GM18868 (cell line): ENCODE measurements around the gene STAC.
A peak's percentile ranks its signal among the peaks of the same experiment; 100 is the strongest.

ENCODE experiments used
- ATAC-seq: cut with Tn5 transposase; IDR thresholded peaks from one replicate; pipeline ENCODE4 v1.9.1; 2021; ENCODE audit warnings: mild to moderate bottlenecking, moderate library complexity; ENCODE audit not compliant: unreplicated experiment

The STAC gene

DNA sequence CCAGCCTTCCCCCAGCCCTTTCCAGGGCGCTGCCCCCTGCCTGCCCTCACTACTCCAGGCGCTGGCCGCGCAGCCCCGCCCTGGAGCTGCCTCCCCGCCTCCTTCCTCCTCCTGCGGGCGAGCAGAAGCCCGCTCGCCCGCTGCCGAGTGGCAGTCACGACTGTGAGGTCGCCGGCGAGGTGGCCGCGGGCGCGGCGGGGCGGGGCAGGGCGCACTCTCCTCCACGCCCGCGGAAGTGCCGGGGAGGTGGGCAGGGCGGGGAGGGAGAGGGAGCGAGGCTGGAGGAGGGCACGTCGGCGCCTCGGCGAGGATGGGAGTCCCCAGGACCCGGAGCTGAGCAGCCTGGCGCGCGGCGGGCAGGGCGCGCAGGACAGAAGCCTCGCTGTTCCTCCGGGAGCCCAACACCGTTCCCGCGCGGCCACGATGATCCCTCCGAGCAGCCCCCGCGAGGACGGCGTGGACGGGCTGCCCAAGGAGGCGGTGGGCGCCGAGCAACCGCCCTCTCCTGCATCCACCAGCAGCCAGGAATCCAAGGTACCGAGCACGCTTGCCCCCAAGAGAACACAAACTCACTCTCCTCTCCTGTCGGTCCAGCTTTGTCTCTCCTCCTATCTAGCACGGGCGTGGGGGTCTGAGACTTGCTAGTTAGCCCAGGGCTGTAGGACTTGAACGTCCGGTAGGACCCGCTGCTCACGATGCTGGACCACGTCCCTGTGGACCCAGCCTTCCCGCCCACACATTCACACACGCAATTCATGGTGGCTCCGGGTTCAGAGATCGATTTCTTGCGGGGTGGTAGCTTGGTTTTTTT lies at the start of gene STAC:
STAC (plus strand) TSS at position 284 of the 811 bp plus-strand sequence; CDS start at position 424, 140 bp downstream.
- peak; percentile 38 for ATAC-seq

GRCh38 chr3:36332139-36332538 lies 48.2 kb upstream of the STAC start:
- no peak for ATAC-seq

DNA sequence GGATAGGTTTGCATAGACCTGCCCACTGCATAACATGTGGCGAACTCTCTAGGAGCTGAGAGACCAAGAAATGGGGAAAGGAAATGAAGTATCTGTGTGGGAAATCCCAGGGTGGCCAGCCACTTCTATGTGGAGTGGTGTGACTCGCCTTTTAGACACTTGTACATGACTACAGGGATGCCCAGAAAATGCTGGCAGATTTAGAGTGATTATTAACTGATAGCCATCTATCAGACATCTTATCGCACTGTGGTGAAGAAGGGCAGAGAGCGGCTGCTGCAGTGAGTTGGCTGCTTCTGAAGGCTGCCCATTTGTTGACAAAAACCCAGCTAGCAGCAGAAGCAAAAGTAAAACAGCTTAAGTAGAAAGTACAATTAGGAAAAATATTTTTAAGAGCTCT lies 18.1 kb upstream of the STAC start:
- ATAC-seq: no peak

- ATAC-seq: no peak
Measured at GRCh38 chr3:36362973-36363372, 17.3 kb upstream of the STAC start.

DNA sequence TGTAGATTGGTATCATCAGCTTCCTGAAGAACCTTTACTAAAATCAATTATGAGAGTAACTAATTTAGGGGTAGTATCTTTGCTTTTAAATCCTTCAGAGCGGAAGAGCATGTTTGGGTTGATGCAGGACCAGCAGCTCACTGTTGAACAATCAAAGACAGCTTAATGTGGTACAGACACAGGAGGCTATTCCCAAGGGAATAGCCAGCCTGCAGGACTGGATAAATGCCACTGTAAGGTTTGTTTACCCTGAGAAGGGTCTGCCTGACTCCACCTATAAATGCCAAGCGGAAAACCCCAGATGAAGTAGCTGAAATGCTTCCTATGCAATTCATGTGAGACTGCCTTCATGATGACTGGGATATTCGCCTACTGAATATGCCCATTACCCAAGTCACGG lies 16.0 kb upstream of the STAC start:
- ATAC-seq: no peak

- ATAC-seq: no peak
Measured at GRCh38 chr3:36365829-36366228, 14.5 kb upstream of the STAC start.

DNA sequence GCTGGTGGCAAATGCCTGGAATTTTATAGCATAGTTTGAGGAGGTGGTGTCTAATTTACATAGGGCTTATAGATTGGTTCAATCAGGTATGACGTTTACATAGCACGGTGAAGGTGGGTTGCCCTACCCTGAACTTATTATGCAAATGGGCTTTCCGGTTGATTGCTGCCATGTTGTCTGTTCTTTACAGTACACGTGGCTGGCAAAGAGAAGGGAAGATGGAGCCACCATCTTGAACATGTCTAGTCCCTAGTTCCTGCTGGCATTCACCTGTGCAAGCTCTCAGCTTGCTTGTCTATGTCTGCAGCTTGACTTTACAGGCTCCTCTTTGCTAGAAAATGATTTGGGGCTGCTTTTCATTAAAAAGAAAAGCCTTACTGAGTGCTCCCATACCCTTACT lies 14.0 kb upstream of the STAC start:
- ATAC-seq: no peak

- ATAC-seq: no peak
Measured at GRCh38 chr3:36367912-36368573, 12.3 kb upstream of the STAC start.

GRCh38 chr3:36372534-36372935 lies 7.8 kb upstream of the STAC start:
- no peak for ATAC-seq

- ATAC-seq: no peak
Measured at GRCh38 chr3:36373084-36373483, 7.2 kb upstream of the STAC start.

GRCh38 chr3:36373666-36374065 lies 6.6 kb upstream of the STAC start:
- ATAC-seq: no peak

- ATAC-seq: no peak
Measured at GRCh38 chr3:36379872-36380220, 458 bp upstream of the STAC start.

- no peak for ATAC-seq
Measured at GRCh38 chr3:36381311-36381956, 1.1 kb downstream of the STAC start.

- ATAC-seq: no peak
Measured at GRCh38 chr3:36393563-36393962, 13.3 kb downstream of the STAC start.

DNA sequence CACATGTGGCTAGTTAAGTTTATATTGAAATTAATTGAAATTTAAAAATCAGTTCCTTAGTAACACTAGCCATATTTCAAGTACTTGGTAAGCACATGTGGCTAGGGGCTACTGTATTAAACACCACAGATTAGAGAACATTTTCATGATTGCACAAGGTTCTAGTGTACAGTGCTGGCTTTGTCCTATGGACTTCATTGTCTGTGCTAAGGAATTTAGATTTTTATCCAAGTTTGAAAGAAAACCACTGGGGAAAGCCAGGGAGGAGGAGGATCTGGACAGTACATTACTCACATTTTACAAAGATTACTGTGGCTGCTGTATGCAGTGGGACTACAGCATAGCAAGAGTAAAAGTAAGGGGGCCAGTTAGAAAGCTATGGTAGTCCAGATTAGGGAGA lies 13.9 kb downstream of the STAC start:
- no peak for ATAC-seq

- no peak for ATAC-seq
Measured at GRCh38 chr3:36397841-36398240, 17.5 kb downstream of the STAC start.

DNA sequence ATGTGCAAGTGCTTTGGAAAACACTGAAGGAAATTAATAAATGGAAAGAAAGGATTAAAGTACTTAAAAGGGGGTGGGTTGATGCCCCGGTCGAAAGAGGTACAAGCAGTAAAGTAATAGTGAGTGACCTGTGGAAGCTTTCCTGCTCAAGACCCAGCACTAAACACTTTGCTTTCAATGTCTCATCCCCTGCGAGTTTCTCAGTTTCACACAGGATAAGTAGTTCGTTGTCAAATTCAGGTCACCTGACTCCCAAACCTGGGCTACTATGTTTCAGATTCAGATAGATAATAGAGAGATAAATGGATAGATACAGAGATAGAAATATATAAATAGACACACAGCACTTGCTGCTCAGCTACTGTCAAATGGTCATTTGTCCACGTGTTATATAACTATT lies 19.6 kb downstream of the STAC start:
- ATAC-seq: no peak

- ATAC-seq: no peak
Measured at GRCh38 chr3:36401056-36401455, 20.8 kb downstream of the STAC start.

DNA sequence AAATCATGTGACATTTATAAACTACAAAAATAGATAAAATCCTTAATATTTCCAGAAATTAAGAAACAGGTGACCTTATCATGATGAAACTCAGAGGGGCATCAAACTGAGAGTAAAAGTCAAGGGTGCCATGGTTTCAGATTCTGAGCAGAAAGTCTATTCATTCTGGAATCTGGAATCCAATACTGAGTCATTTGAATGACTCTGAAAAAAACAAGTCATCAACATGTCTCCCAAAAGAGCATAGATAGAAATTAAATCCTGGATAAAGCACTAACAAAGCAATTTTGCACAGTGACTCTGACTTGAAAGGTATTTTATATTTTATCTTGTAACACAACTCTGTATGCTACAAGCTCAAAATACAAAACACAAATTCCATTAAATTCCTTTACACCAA lies 23.4 kb downstream of the STAC start:
- ATAC-seq: no peak

DNA sequence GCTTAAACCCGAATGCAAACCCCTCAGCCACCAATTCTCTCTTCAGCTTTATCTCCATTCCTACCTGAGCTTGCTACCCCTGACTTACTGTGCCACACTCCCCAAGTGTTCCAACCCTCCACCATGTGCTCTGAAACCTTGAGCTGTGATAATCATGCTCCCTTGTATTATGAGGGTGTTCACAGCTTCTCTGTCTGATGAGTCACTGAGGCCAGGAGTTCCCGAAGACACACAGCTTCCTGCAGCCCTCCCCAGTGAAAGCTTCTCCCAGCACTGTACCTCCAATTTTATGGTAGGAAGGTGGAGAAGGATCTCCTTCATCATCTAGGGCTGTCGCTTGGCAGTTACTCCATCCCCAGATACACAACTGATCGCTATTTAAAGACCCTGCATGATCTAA lies 24.9 kb downstream of the STAC start:
- no peak for ATAC-seq

GRCh38 chr3:36408146-36408545 lies 27.8 kb downstream of the STAC start:
- ATAC-seq: no peak

DNA sequence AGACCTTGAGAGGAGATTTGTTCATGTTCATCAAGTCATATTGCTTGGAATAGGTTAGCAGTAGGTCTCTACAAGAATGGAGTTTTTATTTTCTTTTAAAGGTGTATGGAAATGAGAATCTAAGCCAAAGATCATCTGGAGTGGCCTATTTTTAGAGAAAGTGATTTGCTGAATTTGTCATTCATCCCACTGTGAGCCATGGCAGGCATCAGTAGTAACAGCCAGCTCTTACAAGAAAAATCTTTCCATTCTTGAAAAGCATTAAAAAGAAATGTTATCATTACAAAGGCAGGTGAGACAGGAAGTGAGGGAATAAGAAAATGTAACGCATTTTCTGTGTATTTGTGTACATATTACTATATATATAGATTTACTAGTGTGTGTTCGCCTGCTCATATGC lies 29.6 kb downstream of the STAC start:
- ATAC-seq: no peak
